ENCODE data around the gene TBC1D22A.

Gene TBC1D22A

DNA sequence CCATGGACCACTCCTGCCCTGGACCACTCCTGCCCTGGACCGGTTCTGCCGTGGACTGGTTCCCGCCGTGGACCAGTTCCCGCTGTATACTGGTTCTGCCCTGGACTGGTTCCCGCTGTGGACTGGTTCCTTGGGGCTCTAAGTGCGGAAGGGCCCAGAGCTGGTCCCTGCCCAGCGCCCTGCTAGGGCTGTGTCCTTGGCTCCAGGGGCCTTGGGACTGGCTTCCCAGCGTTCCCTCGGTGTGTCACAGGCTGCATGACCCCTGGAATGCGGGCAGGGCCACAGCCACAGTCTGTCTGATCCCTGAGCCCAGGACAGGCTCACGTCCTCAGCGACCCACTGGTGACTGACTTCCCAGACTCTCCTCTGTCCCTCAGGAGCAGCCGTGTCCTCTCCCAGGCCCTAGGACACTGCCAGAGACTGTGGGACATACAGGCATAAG is 412.2 kb downstream of the TBC1D22A start:
- no peak for DNase-seq

DNA sequence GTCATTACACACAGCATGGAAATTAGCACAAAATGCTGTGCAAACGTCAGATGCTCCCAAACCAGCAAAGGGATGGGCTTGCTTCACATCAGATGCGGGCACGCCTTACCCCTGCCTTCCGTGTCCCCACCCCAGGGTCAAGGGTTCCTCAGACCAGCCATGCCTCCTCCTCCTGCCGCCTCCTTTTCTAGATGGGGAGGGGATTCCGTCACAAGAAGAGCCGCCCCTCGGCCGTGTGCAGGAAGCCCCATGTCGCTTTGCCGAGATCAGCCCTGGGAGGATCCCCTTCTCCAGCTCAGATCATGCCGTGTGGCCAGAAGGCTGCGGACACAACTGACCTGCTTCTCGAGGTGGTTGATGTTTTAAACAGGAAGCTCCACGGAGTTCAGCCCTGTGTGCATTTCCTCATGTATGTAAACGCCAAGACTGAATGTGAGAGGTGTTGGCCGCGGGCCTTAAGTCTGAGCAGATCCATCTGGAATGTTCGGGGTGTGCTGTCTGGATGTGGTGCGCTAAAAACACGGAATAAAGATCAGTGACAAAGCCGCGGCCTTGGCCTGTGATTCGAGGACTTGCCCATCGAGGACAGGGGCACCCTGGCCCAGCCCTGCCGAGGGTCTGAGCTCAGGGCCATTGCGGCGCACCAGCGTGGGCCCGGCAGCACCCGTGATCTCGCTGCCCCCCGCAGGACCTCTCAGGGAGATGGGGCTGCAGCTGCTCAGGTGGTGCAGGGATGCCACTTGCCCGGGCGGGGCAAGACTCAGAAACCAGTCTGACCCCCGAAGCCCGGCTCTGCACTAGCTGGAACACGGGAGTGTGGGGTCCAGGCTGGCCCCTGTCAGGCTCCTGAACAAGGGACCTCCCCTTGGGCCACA is 412.9 kb downstream of the TBC1D22A start:
- DNase-seq: no peak

DNA sequence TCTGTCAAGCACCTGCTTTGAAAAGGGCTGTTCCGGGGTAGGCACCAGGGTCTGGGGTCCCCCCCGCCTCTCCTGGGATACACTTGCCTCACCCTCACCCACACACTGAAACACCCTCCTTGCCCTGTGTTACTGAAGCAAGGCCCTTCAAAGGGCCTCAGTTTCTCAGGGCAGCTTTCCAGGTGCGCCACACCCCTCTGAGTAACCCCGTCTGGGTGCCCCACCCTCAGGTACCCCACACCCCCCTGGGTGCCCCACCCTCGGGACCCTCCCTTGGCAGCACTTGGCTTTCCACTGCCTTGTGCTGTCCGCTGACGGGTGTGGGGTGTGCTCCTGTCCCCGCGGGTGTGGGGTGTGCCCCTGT is 413.6 kb downstream of the TBC1D22A start:
- no peak for DNase-seq

DNA sequence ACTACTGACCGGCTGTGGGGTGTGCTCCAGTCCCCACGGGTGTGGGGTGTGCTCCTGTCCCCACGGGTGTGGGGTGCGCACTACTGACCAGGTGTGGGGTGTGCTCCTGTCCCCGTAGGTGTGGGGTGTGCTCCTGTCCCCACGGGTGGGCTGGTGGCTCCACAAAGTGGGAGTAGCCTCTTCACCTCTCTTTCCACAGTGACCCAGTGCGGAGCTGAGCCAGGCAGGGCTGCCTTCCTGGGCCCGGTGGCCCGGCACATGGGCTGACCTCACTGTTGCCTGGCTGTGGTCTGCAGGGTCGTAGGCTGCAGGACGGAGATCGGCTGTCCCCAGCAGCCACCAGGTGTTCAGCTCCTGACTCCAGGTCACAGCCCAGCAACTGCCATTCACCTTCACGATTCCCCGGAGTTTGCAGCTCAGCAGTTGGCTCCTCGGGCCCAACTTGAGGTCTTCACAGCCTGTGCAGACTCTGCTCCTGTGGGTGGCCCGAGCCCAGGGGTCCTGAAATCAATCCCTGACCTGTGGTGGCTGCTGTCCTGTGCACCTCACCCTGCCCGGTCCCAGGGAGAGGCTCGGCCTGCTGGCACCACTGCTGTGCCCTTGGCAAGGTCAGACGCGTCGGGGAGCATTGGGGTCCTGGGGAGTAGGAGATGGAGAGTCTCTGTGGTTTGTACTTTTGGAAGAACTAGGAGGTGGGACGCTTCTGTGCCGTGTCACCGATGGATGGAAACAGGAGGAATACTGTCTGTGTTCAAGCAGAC is 414.3 kb downstream of the TBC1D22A start:
- DNase-seq: no peak

DNA sequence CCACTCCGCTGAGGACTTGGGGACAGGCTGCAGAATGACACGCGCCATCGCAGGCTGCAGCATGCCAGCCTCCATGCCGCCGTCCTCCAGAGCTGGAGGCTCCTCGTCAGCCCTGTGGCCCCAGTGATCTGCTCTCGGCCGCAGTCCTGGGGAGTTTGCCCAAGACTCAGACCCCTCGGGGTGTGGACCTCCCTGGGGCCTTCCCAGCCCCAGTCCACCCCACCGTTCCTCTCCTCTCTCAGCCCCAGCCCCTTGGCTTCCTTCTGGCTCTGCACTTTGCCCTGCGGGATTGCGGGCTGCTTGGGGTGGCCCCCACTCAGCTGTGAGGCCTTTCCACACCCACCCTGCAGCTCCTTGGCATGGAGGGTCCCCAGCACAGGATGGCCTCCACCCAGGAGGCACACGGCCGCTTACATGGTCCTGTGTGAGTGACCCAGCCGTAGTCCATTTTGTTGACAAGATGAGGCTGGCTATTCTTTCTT is 414.9 kb downstream of the TBC1D22A start:
- DNase-seq: no peak

DNA sequence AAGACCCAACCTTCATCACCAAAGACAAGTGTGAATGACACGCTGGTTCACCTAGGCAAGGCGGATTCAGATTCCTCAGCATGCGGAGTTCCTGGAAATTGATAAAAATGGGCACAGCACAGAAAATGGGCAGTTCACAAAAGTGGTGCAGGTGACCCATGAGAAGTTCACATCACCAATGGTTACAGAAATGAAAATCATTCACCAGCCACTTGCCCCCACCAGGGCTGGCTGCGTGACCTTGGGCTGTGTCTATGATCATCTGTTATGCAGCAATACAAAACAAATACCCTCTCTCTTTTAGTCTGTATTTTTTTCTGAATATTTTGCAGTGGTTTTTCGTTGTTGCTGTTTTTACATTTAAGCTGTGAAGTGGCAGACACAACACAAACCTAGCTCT is 415.9 kb downstream of the TBC1D22A start:
- DNase-seq: no peak

DNA sequence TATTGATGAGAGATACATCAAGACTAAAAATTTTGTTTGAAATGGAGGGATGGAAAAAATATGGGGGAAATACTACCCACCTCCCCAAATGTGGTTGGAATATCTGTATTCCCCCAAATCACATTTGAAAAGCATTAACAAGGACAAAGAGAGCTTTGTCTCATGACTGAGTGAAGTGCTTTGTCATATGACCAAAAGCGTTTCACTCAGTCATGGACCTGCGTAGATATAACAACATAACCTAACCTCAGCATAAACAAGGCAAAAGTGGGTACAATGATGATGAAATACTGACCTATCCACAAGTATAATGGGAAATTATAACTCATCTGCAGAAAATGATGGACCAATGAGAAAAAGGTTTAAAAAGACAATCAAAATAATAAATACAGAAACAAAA is 418.3 kb downstream of the TBC1D22A start:
- DNase-seq: no peak

DNA sequence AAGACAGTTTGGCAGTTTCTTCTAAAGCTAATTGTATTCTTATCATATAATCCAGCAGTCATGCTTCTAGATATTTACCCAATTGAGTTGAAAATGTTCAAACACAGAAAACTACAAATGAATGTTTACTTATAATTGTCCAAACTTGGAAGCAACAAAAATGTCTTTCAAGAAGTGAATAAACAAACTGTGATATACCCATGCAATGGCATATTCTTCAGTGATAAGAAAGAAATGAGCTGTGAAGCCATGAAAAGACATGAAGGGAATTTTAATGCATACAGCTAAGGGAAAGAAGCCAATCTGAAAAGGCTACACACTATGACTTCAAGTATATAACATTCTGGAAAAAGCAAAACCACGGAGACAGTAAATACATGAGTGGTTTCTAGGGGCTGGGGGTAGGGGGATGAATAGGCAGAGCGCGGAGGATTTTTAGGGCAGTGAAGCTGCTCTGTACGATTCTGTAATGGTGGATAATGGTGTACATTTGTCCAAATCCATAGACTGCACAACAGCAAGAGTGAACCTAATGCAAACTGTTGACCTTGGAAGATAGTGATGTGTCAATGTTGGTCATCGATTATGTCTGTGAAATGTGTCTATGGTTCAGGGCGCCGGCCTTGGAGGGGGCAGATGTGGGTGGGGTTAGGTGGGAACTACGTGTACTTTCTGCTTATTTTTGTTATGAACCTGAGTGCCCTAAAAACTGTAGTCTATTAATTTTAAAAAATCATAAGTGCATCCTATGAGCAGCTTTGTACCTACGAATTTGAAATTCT is 424.9 kb downstream of the TBC1D22A start:
- DNase-seq: no peak

DNA sequence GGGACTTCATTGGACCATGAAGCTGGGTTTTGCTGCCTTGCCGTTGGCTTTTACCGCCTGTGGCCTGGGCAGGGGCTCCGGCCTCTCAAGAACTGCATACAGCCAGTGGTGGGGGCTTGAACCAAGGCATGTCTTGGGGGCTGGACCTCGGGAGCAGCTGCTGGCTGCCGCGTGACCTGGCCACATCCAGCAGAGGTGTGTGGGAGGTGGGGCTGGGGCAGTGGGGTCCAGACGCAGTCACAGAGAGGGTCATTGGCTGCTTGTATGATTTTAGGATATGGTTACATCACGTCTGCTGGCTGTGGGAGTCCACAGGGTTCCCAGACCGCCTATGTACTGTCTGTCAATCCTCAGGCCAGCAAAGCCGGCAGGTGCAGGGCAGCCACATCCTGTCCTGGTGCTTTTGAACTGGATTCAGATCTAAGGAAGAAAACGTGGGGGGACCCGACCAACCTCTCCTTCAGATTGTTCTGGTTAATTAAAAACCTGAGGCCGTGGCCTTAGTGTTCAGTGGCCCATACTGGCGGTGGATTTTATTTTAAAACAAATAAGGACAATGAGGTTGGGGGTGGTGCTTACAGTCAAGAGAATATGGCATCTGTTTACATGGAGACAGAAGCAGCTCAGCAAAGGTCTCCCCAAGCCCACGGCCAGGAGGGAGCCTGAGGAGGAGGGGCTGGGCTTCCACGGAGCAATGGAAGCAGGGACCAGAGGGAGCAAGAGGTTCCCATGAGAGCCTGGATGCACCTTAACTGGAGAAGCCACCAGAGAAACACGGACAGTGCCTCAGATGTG is 426.0 kb downstream of the TBC1D22A start:
- peak; percentile 59 for DNase-seq

DNA sequence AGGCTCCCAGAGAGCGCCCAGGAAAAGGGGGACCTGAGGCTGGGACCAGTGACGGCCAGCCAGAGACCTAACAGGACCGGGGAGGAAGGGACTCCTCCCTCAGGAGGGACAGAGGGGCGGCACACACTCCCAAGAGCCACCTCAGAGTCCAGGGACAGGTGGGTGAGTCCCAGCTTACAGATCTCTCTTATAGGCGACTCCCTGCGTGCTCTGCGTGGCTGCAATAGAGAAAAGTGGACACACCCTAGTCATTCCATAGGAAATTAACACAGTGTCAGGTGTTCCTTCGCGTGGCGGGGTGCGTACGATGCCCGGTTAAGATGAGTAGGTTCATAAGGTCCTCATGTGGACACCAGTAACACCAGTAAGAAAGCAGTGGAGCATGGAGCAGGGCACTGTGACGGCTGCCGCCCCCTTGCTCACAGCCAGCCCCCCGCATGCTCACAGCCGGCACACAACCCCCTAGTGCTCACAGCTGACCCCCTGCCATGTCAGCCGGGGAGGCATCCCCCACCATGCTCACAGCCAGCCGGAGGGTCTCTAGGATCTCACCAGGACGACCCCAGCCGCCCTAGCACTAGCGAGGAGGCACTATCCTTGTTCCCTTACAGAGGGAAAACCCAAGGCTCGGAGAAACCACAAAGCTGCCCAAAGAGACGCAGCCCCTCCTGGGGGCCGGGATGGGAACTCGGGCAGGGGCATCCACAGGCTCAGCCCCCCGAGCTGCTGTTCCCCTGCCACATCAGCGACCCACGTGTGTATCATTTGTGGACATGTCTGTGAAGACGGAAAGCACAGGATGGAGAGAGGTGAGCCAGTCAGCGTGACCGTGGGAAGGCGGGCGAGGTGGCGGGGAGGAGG is 426.8 kb downstream of the TBC1D22A start:
- DNase-seq: no peak

DNA sequence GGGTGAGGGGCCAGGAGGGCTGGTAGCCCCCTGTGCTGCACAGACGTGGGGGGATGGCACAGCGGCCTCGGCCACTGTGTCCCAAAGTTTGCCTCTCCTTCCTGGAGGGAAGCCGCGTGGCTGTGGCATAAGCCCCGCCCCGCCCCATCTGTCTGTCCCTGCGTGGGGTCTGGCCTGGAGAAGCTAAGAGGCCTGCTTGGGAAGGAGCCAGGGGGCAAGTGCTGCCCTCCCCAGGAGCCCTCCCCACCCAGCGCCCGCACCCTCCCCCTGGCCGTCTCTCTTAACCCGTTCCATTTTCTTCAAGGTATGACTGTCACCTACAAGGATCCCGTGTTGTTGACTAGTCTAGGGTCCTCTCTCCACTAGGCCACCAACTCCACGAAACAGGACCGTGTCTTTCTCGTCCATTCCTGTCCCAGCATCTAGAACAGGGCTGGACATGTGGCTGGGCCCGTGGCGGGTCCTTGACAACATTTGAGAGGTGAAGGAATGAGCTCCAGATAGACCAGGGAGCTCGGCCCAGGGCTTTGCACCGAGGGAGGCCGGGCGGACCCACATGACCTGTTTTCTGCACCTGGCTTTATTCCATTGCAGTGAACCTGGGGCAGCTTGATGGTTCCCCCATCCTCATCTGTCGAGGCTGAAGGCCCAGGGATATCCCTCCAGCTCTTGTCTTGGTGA is 428.0 kb downstream of the TBC1D22A start:
- DNase-seq: no peak

DNA sequence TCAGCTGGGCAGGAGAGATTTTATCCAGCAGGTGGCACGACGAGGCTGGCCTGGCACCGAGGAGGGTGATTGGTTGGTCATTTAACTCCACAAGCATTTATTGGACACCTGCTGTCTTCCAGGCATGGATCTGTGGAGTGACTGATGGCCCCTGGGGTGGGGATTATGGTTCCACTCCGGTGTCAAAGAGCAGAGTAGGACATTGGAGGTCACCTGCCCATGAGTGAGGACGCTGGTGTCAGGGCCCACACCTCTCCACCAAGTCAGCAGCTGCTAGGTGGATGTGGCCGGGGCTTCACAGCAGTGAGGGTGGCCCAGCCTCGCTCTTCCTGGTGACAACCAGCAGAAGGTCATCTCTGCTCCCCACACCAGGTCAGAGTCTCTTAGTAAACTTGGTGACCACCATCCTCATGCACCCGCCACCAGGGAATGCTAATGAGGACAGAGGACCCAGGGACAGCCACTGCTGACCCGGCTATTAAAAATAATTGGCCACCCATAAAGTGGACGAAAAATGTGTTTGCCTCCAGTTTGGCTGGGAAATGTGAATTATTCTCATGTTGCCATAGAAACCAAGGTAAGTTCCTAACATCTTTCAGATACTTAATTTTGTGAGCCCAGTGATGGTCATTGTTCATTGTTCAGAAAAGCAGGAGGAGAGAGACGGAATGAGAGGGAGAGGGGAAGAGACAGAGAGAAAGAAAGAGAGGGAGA is 428.7 kb downstream of the TBC1D22A start:
- DNase-seq: no peak

DNA sequence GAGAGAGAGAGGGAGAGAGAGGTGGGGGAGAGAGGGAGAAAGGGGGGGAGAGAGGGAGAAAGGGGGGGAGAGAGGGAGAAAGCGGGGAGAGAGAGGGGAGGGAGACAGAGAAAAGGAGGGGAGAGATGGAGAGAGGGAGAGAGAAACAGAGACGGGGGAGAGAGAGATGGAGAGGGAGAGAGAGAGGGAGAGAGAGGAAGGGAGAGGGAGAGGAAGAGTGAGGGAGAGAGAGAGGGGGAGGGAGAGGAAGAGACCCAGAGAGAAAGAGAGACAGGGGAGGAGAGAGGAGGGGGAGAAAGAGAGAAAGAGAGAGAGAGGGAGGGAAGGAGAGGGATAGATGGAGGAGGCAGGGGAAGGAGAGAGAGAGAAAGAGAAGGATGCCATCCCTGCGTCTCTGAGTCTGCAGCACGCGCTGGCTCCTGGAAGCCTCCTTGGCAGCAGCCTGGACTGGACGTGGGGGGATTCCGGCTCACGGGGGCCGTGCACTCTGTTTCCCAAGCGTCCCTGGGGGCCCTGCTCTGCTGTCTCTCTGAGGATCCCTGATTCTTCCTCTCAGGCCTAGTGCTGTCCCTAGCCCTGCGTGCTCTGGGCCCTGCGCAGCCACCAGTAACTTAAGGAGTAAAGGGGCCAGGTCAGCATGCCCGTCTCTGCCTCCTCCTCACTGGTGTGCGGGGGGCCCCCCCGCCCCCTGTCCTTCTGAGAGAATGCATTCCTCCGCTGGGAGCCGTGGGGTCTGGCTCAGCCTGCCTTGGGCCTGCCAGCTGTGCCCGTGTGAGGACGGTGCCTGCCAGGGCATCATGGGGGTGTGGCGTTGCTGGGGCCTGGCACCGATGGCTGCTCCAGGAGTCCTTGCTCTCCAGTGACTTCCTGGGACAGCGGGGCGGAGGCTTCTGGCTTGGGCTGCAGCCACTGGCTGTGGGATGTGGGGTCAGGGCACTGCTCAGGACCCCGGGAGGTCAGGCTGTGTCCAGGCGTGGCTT is 429.5 kb downstream of the TBC1D22A start:
- peak; percentile 57 for DNase-seq

DNA sequence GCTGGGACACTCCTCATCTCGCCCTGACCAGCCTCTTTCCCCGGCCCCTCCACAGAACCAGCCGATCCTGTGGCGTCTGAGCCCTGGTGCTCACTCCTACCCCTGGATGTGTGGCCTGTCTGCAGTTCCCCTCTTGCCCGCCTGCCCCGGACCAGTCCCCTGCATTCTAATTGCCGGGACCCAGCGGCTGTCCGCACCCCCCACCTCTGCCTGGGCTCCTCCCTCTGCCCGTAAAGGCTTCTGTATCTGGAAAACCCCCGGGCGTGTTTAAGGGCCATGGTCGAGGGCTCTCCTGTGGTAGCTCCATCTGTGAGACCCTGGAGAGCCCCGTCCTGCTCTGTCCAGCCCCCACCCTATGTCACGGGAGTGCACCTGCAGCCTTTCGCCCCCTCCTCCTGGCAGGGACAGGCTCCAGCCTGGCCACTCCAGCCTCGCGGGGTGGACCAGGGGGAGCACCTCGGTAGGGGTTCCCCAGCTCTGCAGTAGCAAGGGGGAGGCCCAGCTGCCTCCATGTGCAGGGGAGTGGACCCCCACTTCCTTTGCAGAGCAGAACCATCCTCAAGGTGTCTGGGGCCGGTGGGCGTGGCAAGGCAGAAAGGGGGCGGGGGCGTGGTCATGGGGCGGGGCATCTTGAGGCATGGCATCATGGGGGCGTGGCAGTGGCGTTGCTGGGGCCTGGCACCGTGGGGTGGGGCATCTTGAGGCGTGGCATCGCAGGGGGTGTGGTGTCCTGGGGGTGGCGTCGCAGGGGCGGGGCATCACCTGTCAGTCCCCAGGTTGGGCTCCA is 430.4 kb downstream of the TBC1D22A start:
- no peak for DNase-seq

DNA sequence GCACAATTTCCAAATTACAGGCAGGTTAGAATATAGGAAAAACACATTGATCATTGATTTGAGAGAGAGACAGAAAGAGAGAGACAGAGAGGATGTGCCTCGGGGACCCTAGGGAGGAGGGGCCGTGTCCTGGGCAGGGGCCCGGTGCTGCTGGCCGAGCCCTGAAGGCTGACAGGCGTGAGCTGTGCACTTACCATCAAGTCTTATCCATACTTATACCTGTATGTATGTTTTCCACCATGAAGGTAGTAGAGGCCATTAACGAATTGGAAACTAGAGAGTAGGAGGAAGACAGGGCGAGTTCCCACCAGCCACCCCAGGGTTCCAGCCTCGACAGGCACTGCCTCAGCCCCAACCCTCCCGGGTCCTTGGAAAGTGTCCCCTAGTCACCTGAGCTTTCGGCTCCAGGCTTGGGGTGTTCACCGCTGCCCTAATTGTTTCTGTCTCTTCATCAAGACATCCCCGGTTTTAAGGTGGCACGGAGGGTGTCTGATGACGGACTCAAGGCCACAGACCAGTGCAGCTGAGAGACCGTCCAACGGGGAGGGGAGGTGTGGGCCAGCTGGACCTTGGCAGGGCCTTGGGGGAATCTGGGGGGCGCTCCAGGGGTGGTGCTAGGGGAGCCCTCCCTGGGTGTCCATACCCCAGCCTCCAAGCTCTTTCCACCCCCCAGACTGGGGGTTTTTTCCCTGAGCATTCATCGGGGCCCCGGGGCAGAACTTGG is 431.3 kb downstream of the TBC1D22A start:
- no peak for DNase-seq

DNA sequence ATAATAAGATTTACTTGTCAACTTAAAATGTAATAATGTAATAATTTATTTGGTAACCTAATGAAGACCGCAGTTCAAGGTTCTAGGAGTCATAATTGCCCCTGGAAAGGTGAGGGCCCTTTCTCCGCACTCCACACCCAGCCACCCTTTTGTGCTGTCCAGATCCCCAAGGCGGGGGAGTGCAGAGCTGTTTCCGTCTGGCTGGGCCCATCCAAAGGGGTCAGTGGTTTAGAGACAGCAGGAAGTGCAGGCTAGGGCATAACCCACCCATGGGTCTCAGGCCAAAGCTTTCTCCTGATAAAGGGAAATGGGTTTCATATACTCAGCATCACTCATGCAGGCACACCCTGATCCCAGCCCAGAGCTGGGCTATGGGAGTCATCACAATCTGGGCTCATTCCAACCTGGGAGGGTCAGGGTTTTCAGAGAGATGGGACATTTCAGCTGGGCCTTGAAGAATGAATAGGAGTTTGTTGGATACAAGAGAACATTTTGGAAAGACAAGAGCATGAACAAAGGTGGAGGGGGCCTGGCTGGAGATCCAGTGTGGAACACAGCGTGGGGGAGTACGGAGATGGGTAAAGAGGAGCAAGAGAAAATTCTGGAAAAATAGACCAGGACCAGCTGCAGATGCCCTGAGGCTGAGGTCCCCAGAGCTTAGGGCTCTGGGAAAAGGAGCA is 432.2 kb downstream of the TBC1D22A start:
- no peak for DNase-seq

Measured in right kidney (tissue), 1 donor.